OCI-LY7 (cell line): ENCODE results near the gene CCDC51. TPM values are rescaled to one million over a fixed set of nuclear protein-coding genes. Genes with fewer than 3 reads are reported as not detected.
A peak's percentile ranks its signal among the peaks of the same experiment; 100 is the strongest.

Source experiments
- BruUV-seq: library from RNA; stranded (reverse); fragments of 400-500 nt; replicated peaks from 2 replicates; lab custom pipeline; 2021; lab: Mats Ljungman, UMichigan
- CTCF ChIA-PET: fragments of 300-600 bp; sonication (Branson Sonifier 250); formaldehyde crosslinking; loops from one replicate; lab custom pipeline; 2022; ENCODE audit warnings: antibody characterized with exemption; ENCODE audit not compliant: unreplicated experiment; lab: Charles Lee
- POLR2A ChIA-PET: fragments of 300-600 bp; sonication (Branson Sonifier 250); formaldehyde crosslinking; loops from one replicate; lab custom pipeline; 2022; ENCODE audit warnings: antibody characterized with exemption; lab: Charles Lee
- DNase-seq: peaks from one replicate; pipeline ENCODE4 v3.0.0-alpha.2; 2015; ENCODE audit warnings: low spot score
- H2AFZ ChIP-seq: fragments of 200-600 bp; sonication (generic), shearing (Covaris generic); 2 replicates; pipeline ENCODE4 v1.6.1; 2014; ENCODE audit warnings: mild to moderate bottlenecking, antibody characterized with exemption, low read length, moderate library complexity
- H3K27ac ChIP-seq: fragments of 200-600 bp; sonication (generic); 2 replicates; pipeline ENCODE4 v1.5.1; 2014; ENCODE audit warnings: mixed run types, low read depth, mild to moderate bottlenecking, moderate library complexity, low read length, inconsistent platforms; ENCODE audit not compliant: poor library complexity, severe bottlenecking
- H3K36me3 ChIP-seq: fragments of 200-600 bp; sonication (generic); 2 replicates; pipeline ENCODE4 v1.6.1; 2014; ENCODE audit warnings: mild to moderate bottlenecking, antibody characterized with exemption, low read length, moderate library complexity, mixed read lengths; ENCODE audit not compliant: insufficient read depth
- H3K4me1 ChIP-seq: fragments of 200-600 bp; sonication (generic); 2 replicates; pipeline ENCODE4 v1.5.1; 2014; ENCODE audit warnings: mild to moderate bottlenecking, low read length; ENCODE audit not compliant: insufficient read depth, poor library complexity, severe bottlenecking
- H3K4me2 ChIP-seq: fragments of 200-600 bp; sonication (generic); 2 replicates; pipeline ENCODE4 v1.6.1; 2014; ENCODE audit warnings: mild to moderate bottlenecking, low read length
- H3K4me3 ChIP-seq: fragments of 200-600 bp; sonication (generic); 2 replicates; pipeline ENCODE4 v1.5.1; 2014; ENCODE audit warnings: mild to moderate bottlenecking, low read depth, low read length; ENCODE audit not compliant: poor library complexity, severe bottlenecking
- H3K79me2 ChIP-seq: fragments of 200-600 bp; sonication (generic); 2 replicates; pipeline ENCODE4 v1.6.1; 2016; ENCODE audit warnings: low read depth, mild to moderate bottlenecking, low read length, moderate library complexity, mixed read lengths; ENCODE audit not compliant: insufficient read depth
- H3K9me2 ChIP-seq: fragments of 200-600 bp; sonication (generic); 2 replicates; pipeline ENCODE4 v1.6.1; 2016; ENCODE audit warnings: mild to moderate bottlenecking, low read length, mixed read lengths; ENCODE audit not compliant: insufficient read depth
- H3K9me3 ChIP-seq: fragments of 200-600 bp; sonication (generic); 2 replicates; pipeline ENCODE4 v1.6.1; 2014; ENCODE audit warnings: mild to moderate bottlenecking, mixed run types, low read length, mixed read lengths
- H4K20me1 ChIP-seq: fragments of 200-600 bp; sonication (generic); 2 replicates; pipeline ENCODE4 v1.6.1; 2014; ENCODE audit warnings: mild to moderate bottlenecking, antibody characterized with exemption, low read length, moderate library complexity, mixed read lengths; ENCODE audit not compliant: insufficient read depth
- CTCF ChIP-seq: fragments of 200-600 bp; sonication (generic); conservative IDR thresholded peaks from 2 replicates; pipeline ENCODE4 v1.5.1; 2014; ENCODE audit warnings: mild to moderate bottlenecking, antibody characterized with exemption, low read length, moderate library complexity, mixed read lengths
- EZH2phosphoT487 ChIP-seq: fragments of 200-600 bp; sonication (generic); IDR thresholded peaks from 2 replicates; pipeline ENCODE4 v1.6.1; 2018; ENCODE audit warnings: low read depth, borderline replicate concordance, mild to moderate bottlenecking, mixed run types, antibody characterized with exemption, low read length, moderate library complexity, mixed read lengths
- intact Hi-C: fragments of 100-400 bp; cut with micrococcal nuclease; formaldehyde crosslinking; loops from one replicate; pipeline ENCODE4 v1.10.0; 2022; ENCODE audit not compliant: unreplicated experiment
- total RNA-seq, 2 experiments: library from RNA; depleted of rRNA in 1 of 2; stranded (reverse); fragments of >200 nt in 1 of 2; shearing (Covaris generic) in 1 of 2; gene quantifications; 2 replicates each; pipeline ENCODE4 v1.2.3, GENCODE V29; 2014 to 2022

CCDC51 gene
- total RNA-seq, 2 experiments from 2014 or later: 23.0 to 24.9 TPM

- BruUV-seq: no TSS peak
- no peaks in the 10 kb centered on the region for H3K9me3 ChIP-seq
- ChIA-PET CTCF (no interaction called here), POLR2A (interaction anchor here (0.5 to 0.6 kb wide), 3 partner anchors 64 to 509 kb away, joined by 3 to 4 read pairs (median 4); no protein-coding TSS in a partner anchor)
- H3K4me1 ChIP-seq: peaks cover 13% of the 10 kb centered on the region
- peak; percentile 53 for DNase-seq
- H3K4me2 ChIP-seq: peak within 1 kb of the TSS; percentile 91
- TF ChIP-seq CTCF (no peak), EZH2phosphoT487 (no peak)
- no peak within 1 kb of the TSS for H3K27ac ChIP-seq
- H3K9me2 ChIP-seq: no peaks in the 10 kb centered on the region
- intact Hi-C loops: loop anchor here (10.0 kb wide), 1 partner anchor 125 kb away; the partner anchor contains the start of gene NME6
- H3K4me3 ChIP-seq: peak within 1 kb of the TSS; percentile 74
- H2AFZ ChIP-seq: peak within 1 kb of the TSS; percentile 63
- H3K36me3 ChIP-seq: peaks cover 38% of the 10 kb centered on the region; the same call in 1 of the 2 replicates
- no peaks in the 10 kb centered on the region for H4K20me1 ChIP-seq
- H3K79me2 ChIP-seq: no peaks in the 10 kb centered on the region
These were observed 9.8 kb downstream of the CCDC51 start, which contains the start of gene PLXNB1 for GRCh38 chr3:48429960-48430707. PLXNB1 (minus strand) TSS chr3:48430086; CDS start chr3:48424611, 5,475 bp downstream.

- peak overlapping the region; percentile 63 for H2AFZ ChIP-seq
- ChIA-PET POLR2A (no interaction called here), CTCF (no interaction called here)
- peak overlapping the region; percentile 74 for H3K4me3 ChIP-seq
- H3K4me1 ChIP-seq: peaks cover 13% of the 10 kb centered on the region
- no peak for TF ChIP-seq CTCF
- TF ChIP-seq EZH2phosphoT487: no peak
- no peaks in the 10 kb centered on the region for H3K9me3 ChIP-seq
- H3K79me2 ChIP-seq: no peaks in the 10 kb centered on the region
- peak; percentile 58 for DNase-seq
- H3K9me2 ChIP-seq: no peaks in the 10 kb centered on the region
- H3K4me2 ChIP-seq: peak overlapping the region; percentile 91
- H4K20me1 ChIP-seq: no peaks in the 10 kb centered on the region
- intact Hi-C loops: no loop called here
- no peak overlapping the region for H3K27ac ChIP-seq
- no TSS peak for BruUV-seq
- H3K36me3 ChIP-seq: peaks cover 33% of the 10 kb centered on the region; the same call in 1 of the 2 replicates
These were observed 10.5 kb downstream of the CCDC51 start for GRCh38 chr3:48429317-48429959.
